Natural killer cell (primary cell): ENCODE measurements around the gene THEMIS. TPM values are rescaled to one million over a fixed set of nuclear protein-coding genes. Genes with fewer than 3 reads are reported as not detected.

Experiments used
- ATAC-seq, 3 donors: fragments of 150-1000 bp in 2 of 3; fragments of 200-7000 bp in 1 of 3; cut with Tn5 transposase; 1 replicate in 1 of 3; 2 replicates in 2 of 3; pipeline ENCODE4 v1.10.0; 2021; ENCODE audit warnings: mild to moderate bottlenecking in 2 of 3, moderate library complexity in 2 of 3
- DNase-seq, 2 donors: peaks; one replicate each; pipeline versions ENCODE4 v3.0.0 to v3.0.0-alpha.2; 2013 to 2021; ENCODE audit warnings: mixed read lengths in 1 of 2
- H3K27ac ChIP-seq: one replicate; pipeline ENCODE4 v1.5.1; 2013; ENCODE audit warnings: mild to moderate bottlenecking, low read length
- H3K27me3 ChIP-seq: one replicate; pipeline ENCODE4 v1.6.1; 2013; ENCODE audit warnings: low read length; ENCODE audit not compliant: control insufficient read depth, insufficient read depth
- H3K36me3 ChIP-seq: one replicate; pipeline ENCODE4 v1.6.1; 2013; ENCODE audit warnings: low read length; ENCODE audit not compliant: control insufficient read depth, insufficient read depth
- H3K4me1 ChIP-seq: one replicate; pipeline ENCODE4 v1.6.1; 2013; ENCODE audit warnings: low read length; ENCODE audit not compliant: control insufficient read depth, insufficient read depth
- H3K4me3 ChIP-seq: one replicate; pipeline ENCODE4 v1.5.1; 2013; ENCODE audit warnings: low read length
- H3K9me3 ChIP-seq: one replicate; pipeline ENCODE4 v1.6.1; 2013; ENCODE audit warnings: low read length; ENCODE audit not compliant: control insufficient read depth, insufficient read depth
- H3K27ac Mint-ChIP-seq, 2 donors: one replicate each; pipeline ENCODE4 v1.8.0; 2022; ENCODE audit warnings: mild to moderate bottlenecking in 2 of 2, mixed read lengths in 2 of 2, moderate library complexity in 1 of 2
- H3K27me3 Mint-ChIP-seq, 2 donors: one replicate each; pipeline ENCODE4 v1.8.0; 2022; ENCODE audit warnings: low read depth in 2 of 2, mixed read lengths in 2 of 2
- H3K36me3 Mint-ChIP-seq: one replicate; pipeline ENCODE4 v1.8.0; 2022; ENCODE audit warnings: mixed read lengths
- H3K4me1 Mint-ChIP-seq, 2 donors: one replicate each; pipeline ENCODE4 v1.8.0; 2022; ENCODE audit warnings: mixed read lengths in 2 of 2
- H3K4me3 Mint-ChIP-seq: one replicate; pipeline ENCODE4 v1.8.0; 2022; ENCODE audit warnings: mild to moderate bottlenecking, moderate library complexity, mixed read lengths
- H3K9me3 Mint-ChIP-seq, 2 donors: one replicate each; pipeline ENCODE4 v1.8.0; 2022; ENCODE audit warnings: mixed read lengths in 2 of 2
- CTCF ChIP-seq: fragments of 200-600 bp; IDR thresholded peaks from one replicate; pipeline ENCODE4 v1.8.0; 2022; ENCODE audit warnings: antibody characterized with exemption
- WGBS: methylation state at CpG from one replicate; pipeline ENCODE4 v1.1.7; 2013; ENCODE audit warnings: missing lambda C conversion rate; ENCODE audit not compliant: insufficient coverage; 5-methylcytosine and 5-hydroxymethylcytosine counted together
- intact Hi-C: fragments of 100-400 bp; cut with micrococcal nuclease; formaldehyde crosslinking; loops from one replicate; pipeline ENCODE4 v1.14.2; 2022
- total RNA-seq, 4 donors: library from RNA; stranded (reverse); fragments of 120-200 nt in 1 of 4; gene quantifications; one replicate each; pipeline versions ENCODE4 v1.2.3 to v1.2.4, GENCODE V29; 2013 to 2022

Gene THEMIS
- total RNA-seq, 3 donors from 2014 or later (not counting 1 experiment from before 2014, with no cell fraction given), result 0.82 to 11.7 (median 1.7) TPM

GRCh38 chr6:127818149-127818548, 82.7 kb downstream of the THEMIS start:
- no peaks in the 10 kb centered on the region for H3K4me1 ChIP-seq
- Mint-ChIP-seq H3K36me3 (no peaks in the 10 kb centered on the region), H3K27me3 (peaks cover 0 to 6% of the 10 kb centered on the region in 2 donors), H3K4me1 (no peaks in the 10 kb centered on the region), H3K27ac (no peak overlapping the region), H3K4me3 (no peak overlapping the region), H3K9me3 (peaks cover 0 to 2% of the 10 kb centered on the region in 2 donors)
- intact Hi-C loops, result no loop called here
- DNase-seq (peak in 1 of 2 donors; percentile 26), ATAC-seq (no peak)
- no peaks in the 10 kb centered on the region for H3K9me3 ChIP-seq
- no peak overlapping the region for H3K27ac ChIP-seq
- 15% methylated on average over 2 of the region's 2 CpGs for WGBS
- H3K4me3 ChIP-seq, result no peak overlapping the region
- no peak for TF ChIP-seq CTCF
- no peaks in the 10 kb centered on the region for H3K27me3 ChIP-seq
- no peaks in the 10 kb centered on the region for H3K36me3 ChIP-seq

- no peaks in the 10 kb centered on the region for H3K4me1 ChIP-seq
These were observed 84.2 kb downstream of the THEMIS start for GRCh38 chr6:127816643-127817042.

GRCh38 chr6:127813699-127814027, 87.2 kb downstream of the THEMIS start:
- DNase-seq (no peak), ATAC-seq (no peak)
- Histone ChIP-seq H3K27me3 (no peaks in the 10 kb centered on the region), H3K4me3 (no peak overlapping the region), H3K27ac (no peak overlapping the region), H3K4me1 (no peaks in the 10 kb centered on the region), H3K9me3 (no peaks in the 10 kb centered on the region), H3K36me3 (no peaks in the 10 kb centered on the region)
- H3K4me1 Mint-ChIP-seq, result no peaks in the 10 kb centered on the region
- WGBS, result 94% methylated on average over 3 of the region's 5 CpGs
- intact Hi-C loops, result no loop called here
- H3K36me3 Mint-ChIP-seq, result no peaks in the 10 kb centered on the region
- H3K9me3 Mint-ChIP-seq, result peaks cover 0 to 2% of the 10 kb centered on the region in 2 donors
- no peak overlapping the region for H3K4me3 Mint-ChIP-seq
- no peak overlapping the region for H3K27ac Mint-ChIP-seq
- peaks cover 0 to 3% of the 10 kb centered on the region in 2 donors for H3K27me3 Mint-ChIP-seq
- TF ChIP-seq CTCF, result no peak

More at GRCh38 chr6:127816643-127817042, 84.2 kb downstream of the THEMIS start:
- no peak for TF ChIP-seq CTCF
- no peaks in the 10 kb centered on the region for H3K36me3 ChIP-seq
- H3K27ac Mint-ChIP-seq, result no peak overlapping the region
- peaks cover 0 to 2% of the 10 kb centered on the region in 2 donors for H3K9me3 Mint-ChIP-seq
- no peaks in the 10 kb centered on the region for H3K27me3 ChIP-seq
- H3K4me3 ChIP-seq, result no peak overlapping the region
- H3K4me3 Mint-ChIP-seq, result no peak overlapping the region
- ATAC-seq (no peak), DNase-seq (no peak)
- no peak overlapping the region for H3K27ac ChIP-seq
- no peaks in the 10 kb centered on the region for H3K36me3 Mint-ChIP-seq
- no peaks in the 10 kb centered on the region for H3K9me3 ChIP-seq
- H3K4me1 Mint-ChIP-seq, result no peaks in the 10 kb centered on the region
- intact Hi-C loops, result no loop called here
- WGBS, result 93% methylated on average over 3 of the region's 4 CpGs
- peaks cover 0 to 6% of the 10 kb centered on the region in 2 donors for H3K27me3 Mint-ChIP-seq

- H3K27me3 Mint-ChIP-seq, result peaks cover 0 to 3% of the 10 kb centered on the region in 2 donors
- ATAC-seq (no peak), DNase-seq (peak in 1 of 2 donors; percentile 46)
- H3K4me3 ChIP-seq, result no peak overlapping the region
- no peaks in the 10 kb centered on the region for H3K27me3 ChIP-seq
- no peaks in the 10 kb centered on the region for H3K4me1 Mint-ChIP-seq
- intact Hi-C loops, result no loop called here
- H3K9me3 ChIP-seq, result no peaks in the 10 kb centered on the region
- no peak overlapping the region for H3K27ac ChIP-seq
- 83% methylated on average over 14 of the region's 16 CpGs for WGBS
- no peak overlapping the region for H3K4me3 Mint-ChIP-seq
- H3K36me3 Mint-ChIP-seq, result no peaks in the 10 kb centered on the region
- H3K4me1 ChIP-seq, result no peaks in the 10 kb centered on the region
- no peak for TF ChIP-seq CTCF
- H3K36me3 ChIP-seq, result no peaks in the 10 kb centered on the region
- no peak overlapping the region for H3K27ac Mint-ChIP-seq
- peaks cover 0 to 2% of the 10 kb centered on the region in 2 donors for H3K9me3 Mint-ChIP-seq
These were observed 87.7 kb downstream of the THEMIS start for GRCh38 chr6:127812985-127813698.
